ENCODE measurements around the gene KIAA0825. TPM values are rescaled to one million over a fixed set of nuclear protein-coding genes. Genes with fewer than 3 reads are reported as not detected.

Gene KIAA0825
- total RNA-seq, 1 experiment from 2014 or later: 1.3 TPM

DNA sequence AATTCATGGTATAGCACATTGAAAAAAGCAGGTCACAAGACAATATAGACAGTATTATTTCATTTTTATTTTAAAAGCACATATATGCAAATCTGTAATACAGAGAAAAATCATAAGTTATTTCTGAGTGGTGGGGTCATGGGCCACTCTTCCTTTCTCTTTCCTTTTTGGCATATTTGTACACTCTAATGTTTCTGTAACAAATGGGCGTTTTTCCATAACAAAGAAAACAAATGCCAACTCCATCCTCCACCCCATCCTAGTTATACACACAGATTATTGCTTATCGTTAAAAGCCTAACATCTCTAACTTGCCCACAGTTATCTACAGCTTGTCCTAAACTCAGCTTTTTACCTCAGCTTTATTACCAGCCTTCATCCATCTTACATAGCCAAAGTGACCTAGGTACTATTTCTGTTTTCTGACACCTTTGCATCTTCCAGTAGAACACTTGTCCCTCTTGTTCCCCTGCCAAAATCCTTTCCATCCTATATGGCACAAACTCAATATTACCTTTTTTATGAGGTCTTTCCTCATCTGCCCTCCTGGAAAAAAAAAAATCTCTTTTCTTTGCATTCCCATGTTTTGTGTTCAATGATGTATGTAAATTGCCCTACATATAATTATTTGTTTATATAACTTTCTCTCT is 4.1 kb downstream of the KIAA0825 start:
- DNase-seq (ENCODE audit: low spot score) (no peak), ATAC-seq (no peak)
- peaks cover 35% of the 10 kb centered on the region for H3K4me1 Mint-ChIP-seq
- H3K9me3 Mint-ChIP-seq: no peaks in the 10 kb centered on the region
- no peaks in the 10 kb centered on the region for H3K27me3 Mint-ChIP-seq (ENCODE audit: low read depth)
- no peak overlapping the region for H3K4me3 Mint-ChIP-seq
- TF ChIP-seq FOXP1 (CRISPR knock-in tag; IDR thresholded peaks at IDR 0.05; ENCODE audit: borderline replicate concordance) (no peak), ZNF532 (CRISPR knock-in tag; IDR thresholded peaks at IDR 0.05; ENCODE audit: borderline replicate concordance) (no peak), NR2C2 (CRISPR knock-in tag; IDR thresholded peaks at IDR 0.05) (no peak), IRF1 (CRISPR knock-in tag; IDR thresholded peaks at IDR 0.05) (no peak), ETV6 (CRISPR knock-in tag; IDR thresholded peaks at IDR 0.05) (no peak)
- TF ChIP-seq, protein P1, sequence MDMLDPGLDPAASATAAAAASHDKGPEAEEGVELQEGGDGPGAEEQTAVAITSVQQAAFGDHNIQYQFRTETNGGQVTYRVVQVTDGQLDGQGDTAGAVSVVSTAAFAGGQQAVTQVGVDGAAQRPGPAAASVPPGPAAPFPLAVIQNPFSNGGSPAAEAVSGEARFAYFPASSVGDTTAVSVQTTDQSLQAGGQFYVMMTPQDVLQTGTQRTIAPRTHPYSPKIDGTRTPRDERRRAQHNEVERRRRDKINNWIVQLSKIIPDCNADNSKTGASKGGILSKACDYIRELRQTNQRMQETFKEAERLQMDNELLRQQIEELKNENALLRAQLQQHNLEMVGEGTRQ (CRISPR knock-in tag; IDR thresholded peaks at IDR 0.05): no peak
- TF ChIP-seq, protein P2, sequence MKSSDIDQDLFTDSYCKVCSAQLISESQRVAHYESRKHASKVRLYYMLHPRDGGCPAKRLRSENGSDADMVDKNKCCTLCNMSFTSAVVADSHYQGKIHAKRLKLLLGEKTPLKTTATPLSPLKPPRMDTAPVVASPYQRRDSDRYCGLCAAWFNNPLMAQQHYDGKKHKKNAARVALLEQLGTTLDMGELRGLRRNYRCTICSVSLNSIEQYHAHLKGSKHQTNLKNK (CRISPR knock-in tag; IDR thresholded peaks at IDR 0.05): no peak
- TF ChIP-seq, protein P3, sequence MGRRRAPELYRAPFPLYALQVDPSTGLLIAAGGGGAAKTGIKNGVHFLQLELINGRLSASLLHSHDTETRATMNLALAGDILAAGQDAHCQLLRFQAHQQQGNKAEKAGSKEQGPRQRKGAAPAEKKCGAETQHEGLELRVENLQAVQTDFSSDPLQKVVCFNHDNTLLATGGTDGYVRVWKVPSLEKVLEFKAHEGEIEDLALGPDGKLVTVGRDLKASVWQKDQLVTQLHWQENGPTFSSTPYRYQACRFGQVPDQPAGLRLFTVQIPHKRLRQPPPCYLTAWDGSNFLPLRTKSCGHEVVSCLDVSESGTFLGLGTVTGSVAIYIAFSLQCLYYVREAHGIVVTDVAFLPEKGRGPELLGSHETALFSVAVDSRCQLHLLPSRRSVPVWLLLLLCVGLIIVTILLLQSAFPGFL (CRISPR knock-in tag; IDR thresholded peaks at IDR 0.05; ENCODE audit: borderline replicate concordance): no peak
- CTCF ChIA-PET: interaction anchor here (0.6 to 2.3 kb wide), 5 partner anchors 12 to 279 kb away, joined by 3 to 8 read pairs (median 6); no protein-coding TSS in a partner anchor
- no peaks in the 10 kb centered on the region for H3K36me3 Mint-ChIP-seq
- H3K27ac Mint-ChIP-seq: no peak overlapping the region
- POLR2A ChIA-PET: interaction anchor here (0.6 kb wide), 1 partner anchor 14 kb away, joined by 4 read pairs; no protein-coding TSS in a partner anchor

DNA sequence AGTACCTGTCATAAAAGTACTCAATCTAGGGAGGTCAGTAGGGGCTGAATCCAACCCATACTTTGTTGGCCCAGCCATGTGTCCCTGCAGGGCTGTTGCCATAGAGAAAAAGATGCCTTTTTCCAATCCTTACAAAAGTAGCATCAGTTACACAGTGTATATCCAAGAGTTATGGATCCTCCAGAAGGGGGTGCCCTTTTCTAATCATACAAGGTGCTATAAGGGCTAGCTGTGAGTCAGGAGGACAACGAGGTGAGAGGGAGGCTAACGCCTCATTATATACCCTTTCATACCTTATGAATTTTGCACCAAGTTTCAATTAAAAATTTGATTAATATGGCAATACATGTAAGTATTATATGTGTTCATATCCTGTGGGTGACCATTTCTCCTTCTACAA is 4.8 kb downstream of the KIAA0825 start:
- Mint-ChIP-seq H3K4me1 (peaks cover 32% of the 10 kb centered on the region), H3K27me3 (ENCODE audit: low read depth) (no peaks in the 10 kb centered on the region), H3K9me3 (no peaks in the 10 kb centered on the region), H3K27ac (no peak overlapping the region), H3K36me3 (no peaks in the 10 kb centered on the region), H3K4me3 (no peak overlapping the region)
- ChIA-PET CTCF (interaction anchor here (0.6 to 2.3 kb wide), 3 partner anchors 13 to 280 kb away, joined by 3 to 8 read pairs (median 6); no protein-coding TSS in a partner anchor), POLR2A (no interaction called here)
- peak; percentile 61 for ATAC-seq
- TF ChIP-seq IRF2 (CRISPR knock-in tag; IDR thresholded peaks at IDR 0.05; ENCODE audit: borderline replicate concordance, low read depth) (no peak), FOXP1 (CRISPR knock-in tag; IDR thresholded peaks at IDR 0.05; ENCODE audit: borderline replicate concordance) (no peak)
- DNase-seq (ENCODE audit: low spot score): no peak

DNA sequence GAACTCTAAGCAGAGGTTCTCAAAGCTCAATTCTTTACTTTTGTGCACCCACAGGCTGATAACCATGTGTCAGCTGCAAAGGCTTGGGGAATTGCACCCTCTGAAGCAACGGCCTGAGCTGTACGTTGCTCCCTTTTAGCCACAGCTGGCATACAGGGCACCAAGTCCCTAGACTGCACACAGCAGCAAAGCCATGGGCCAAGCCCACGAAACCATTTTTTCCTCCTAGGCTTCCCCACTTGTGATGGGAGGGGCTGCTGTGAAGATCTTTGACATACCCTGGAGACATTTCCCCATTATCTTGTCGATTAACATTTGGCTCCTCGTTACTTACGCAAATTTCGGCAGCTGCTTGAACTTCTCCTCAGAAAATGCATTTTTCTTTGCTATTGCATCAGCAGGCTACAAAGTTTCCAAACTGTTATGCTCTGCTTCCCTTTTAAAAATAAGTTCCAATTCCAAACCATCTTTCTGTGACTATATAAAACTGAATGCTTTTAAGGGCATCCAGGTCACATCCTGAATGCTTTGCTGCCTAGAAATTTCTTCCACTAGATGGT is 23.0 kb downstream of the KIAA0825 start:
- no peak for DNase-seq (ENCODE audit: low spot score)
- Mint-ChIP-seq H3K27me3 (ENCODE audit: low read depth) (no peaks in the 10 kb centered on the region), H3K4me1 (no peaks in the 10 kb centered on the region), H3K4me3 (no peak overlapping the region), H3K27ac (no peak overlapping the region), H3K36me3 (no peaks in the 10 kb centered on the region; the same call in 1 of the 2 replicates), H3K9me3 (peaks cover 12% of the 10 kb centered on the region)
- ChIA-PET POLR2A (no interaction called here), CTCF (no interaction called here)
- no peak for ATAC-seq
- no peak for TF ChIP-seq ERG (CRISPR knock-in tag; IDR thresholded peaks at IDR 0.05)
- no peak for TF ChIP-seq E2F4 (CRISPR knock-in tag; IDR thresholded peaks at IDR 0.05; ENCODE audit: borderline replicate concordance, low read depth)
- no peak for TF ChIP-seq ZNF671 (CRISPR knock-in tag; IDR thresholded peaks at IDR 0.05)
- TF ChIP-seq PRRX2 (CRISPR knock-in tag; IDR thresholded peaks at IDR 0.05): no peak
- TF ChIP-seq ESRRA (CRISPR knock-in tag; IDR thresholded peaks at IDR 0.05; ENCODE audit: borderline replicate concordance): no peak
- no peak for TF ChIP-seq AFF4 (CRISPR knock-in tag; IDR thresholded peaks at IDR 0.05; ENCODE audit: borderline replicate concordance)
